H9 (cell line): Measurements from ENCODE around the gene STK25. TPM values are rescaled to one million over a fixed set of nuclear protein-coding genes. Genes with fewer than 3 reads are reported as not detected.

Experiments used
- DNase-seq: peaks from one replicate; pipeline ENCODE4 v3.0.0-alpha.2; 2017
- H2AFZ ChIP-seq: one replicate; pipeline ENCODE4 v1.6.1; 2013; ENCODE audit warnings: mild to moderate bottlenecking, low read length, control low read depth, moderate library complexity
- H2AK5ac ChIP-seq: 2 replicates; pipeline ENCODE4 v1.6.1; 2013; ENCODE audit warnings: low read length, control low read depth, mixed read lengths; ENCODE audit not compliant: insufficient read length
- H2BK120ac ChIP-seq: one replicate; pipeline ENCODE4 v1.6.1; 2013; ENCODE audit warnings: low read depth, mild to moderate bottlenecking, low read length, control low read depth, inconsistent platforms; ENCODE audit not compliant: poor library complexity, severe bottlenecking
- H2BK12ac ChIP-seq: 2 replicates; pipeline ENCODE4 v1.6.1; 2013; ENCODE audit warnings: low read length, control low read depth, mixed read lengths, low read depth; ENCODE audit not compliant: insufficient read length
- H2BK15ac ChIP-seq: 2 replicates; pipeline ENCODE4 v1.6.1; 2013; ENCODE audit warnings: low read depth, low read length, control low read depth
- H2BK20ac ChIP-seq: one replicate; pipeline ENCODE4 v1.6.1; 2013; ENCODE audit warnings: low read depth, mild to moderate bottlenecking, low read length, control low read depth, inconsistent platforms; ENCODE audit not compliant: poor library complexity, severe bottlenecking
- H2BK5ac ChIP-seq: 2 replicates; pipeline ENCODE4 v1.6.1; 2013; ENCODE audit warnings: low read length, control low read depth, mixed read lengths; ENCODE audit not compliant: insufficient read length
- H3K14ac ChIP-seq: 2 replicates; pipeline ENCODE4 v1.6.1; 2013; ENCODE audit warnings: low read length, control low read depth; ENCODE audit not compliant: insufficient read depth
- H3K18ac ChIP-seq: 2 replicates; pipeline ENCODE4 v1.6.1; 2013; ENCODE audit warnings: low read depth, mild to moderate bottlenecking, mixed read lengths, low read length, control low read depth; ENCODE audit not compliant: insufficient read length
- H3K23ac ChIP-seq: 2 replicates; pipeline ENCODE4 v1.6.1; 2013; ENCODE audit warnings: low read length, control low read depth, mixed read lengths, low read depth; ENCODE audit not compliant: insufficient read length
- H3K23me2 ChIP-seq: 2 replicates; pipeline ENCODE4 v1.6.1; 2013; ENCODE audit warnings: low read depth, mild to moderate bottlenecking, mixed read lengths, low read length, control low read depth; ENCODE audit not compliant: insufficient read length, poor library complexity, severe bottlenecking
- H3K27ac ChIP-seq: 2 replicates; pipeline ENCODE4 v1.5.1; 2013; ENCODE audit warnings: low read length, control low read depth, mixed read lengths, low read depth; ENCODE audit not compliant: insufficient read length
- H3K27me3 ChIP-seq: 2 replicates; pipeline ENCODE4 v1.6.1; 2013; ENCODE audit warnings: low read length, control low read depth, inconsistent platforms; ENCODE audit not compliant: insufficient read depth
- H3K4ac ChIP-seq: 2 replicates; pipeline ENCODE4 v1.6.1; 2013; ENCODE audit warnings: low read depth, mild to moderate bottlenecking, control low read depth, inconsistent platforms, low read length, moderate library complexity
- H3K4me1 ChIP-seq: 2 replicates; pipeline ENCODE4 v1.6.1; 2013; ENCODE audit warnings: low read length, control low read depth, inconsistent platforms; ENCODE audit not compliant: insufficient read depth
- H3K4me2 ChIP-seq: 2 replicates; pipeline ENCODE4 v1.6.1; 2013; ENCODE audit warnings: low read length, control low read depth, mixed read lengths; ENCODE audit not compliant: insufficient read length, insufficient read depth
- H3K56ac ChIP-seq: 2 replicates; pipeline ENCODE4 v1.6.1; 2013; ENCODE audit warnings: low read depth, mild to moderate bottlenecking, mixed read lengths, low read length, control low read depth; ENCODE audit not compliant: insufficient read length
- H3K79me1 ChIP-seq: 2 replicates; pipeline ENCODE4 v1.6.1; 2013; ENCODE audit warnings: low read depth, mild to moderate bottlenecking, moderate library complexity, low read length, control low read depth, inconsistent platforms; ENCODE audit not compliant: insufficient read depth, poor library complexity, severe bottlenecking
- H3K79me2 ChIP-seq: 2 replicates; pipeline ENCODE4 v1.6.1; 2013; ENCODE audit warnings: low read length, control low read depth, inconsistent platforms; ENCODE audit not compliant: insufficient read depth
- H3K9ac ChIP-seq: 2 replicates; pipeline ENCODE4 v1.6.1; 2013; ENCODE audit warnings: low read length, control low read depth, mixed read lengths; ENCODE audit not compliant: insufficient read length; ENCODE audit errors: extremely low read depth
- H3K9me3 ChIP-seq: one replicate; pipeline ENCODE4 v1.6.1; 2013; ENCODE audit warnings: low read depth, low read length, inconsistent platforms; ENCODE audit not compliant: control insufficient read depth
- H3T11ph ChIP-seq: one replicate; pipeline ENCODE4 v1.6.1; 2013; ENCODE audit warnings: mild to moderate bottlenecking, low read length, control low read depth, inconsistent platforms
- H4K20me1 ChIP-seq: one replicate; pipeline ENCODE4 v1.6.1; 2013; ENCODE audit not compliant: control insufficient read depth, insufficient read length, insufficient read depth
- H4K5ac ChIP-seq: 2 replicates; pipeline ENCODE4 v1.6.1; 2013; ENCODE audit warnings: low read depth, mild to moderate bottlenecking, mixed read lengths, low read length, control low read depth; ENCODE audit not compliant: insufficient read length
- H4K8ac ChIP-seq: replicated peaks from 2 replicates; pipeline ENCODE4 v1.6.1; 2013; ENCODE audit warnings: low read length, control low read depth, mixed read lengths, low read depth; ENCODE audit not compliant: insufficient read length
- H4K91ac ChIP-seq: 2 replicates; pipeline ENCODE4 v1.6.1; 2013; ENCODE audit warnings: low read depth, mild to moderate bottlenecking, moderate library complexity, mixed read lengths, low read length, control low read depth; ENCODE audit not compliant: insufficient read length
- H3K27ac Mint-ChIP-seq, 3 experiments: 2 replicates in 2 of 3; 3 replicates in 1 of 3; pipeline ENCODE4 v1.8.0; 2020 to 2021; ENCODE audit warnings: mixed read lengths in 3 of 3, mild to moderate bottlenecking in 1 of 3, moderate library complexity in 1 of 3
- H3K27me3 Mint-ChIP-seq: 2 replicates; pipeline ENCODE4 v1.8.0; 2021; ENCODE audit warnings: low read depth, mild to moderate bottlenecking, moderate library complexity, mixed read lengths
- H3K36me3 Mint-ChIP-seq, 3 experiments: 2 replicates in 2 of 3; 3 replicates in 1 of 3; pipeline ENCODE4 v1.8.0; 2020 to 2021; ENCODE audit warnings: low read depth in 3 of 3, mixed read lengths in 3 of 3; ENCODE audit not compliant: insufficient read depth in 1 of 3
- H3K4me1 Mint-ChIP-seq, 2 experiments: 2 replicates each; pipeline ENCODE4 v1.8.0; 2020; ENCODE audit warnings: mixed read lengths in 2 of 2
- H3K4me3 Mint-ChIP-seq, 2 experiments: 2 replicates in 1 of 2; 3 replicates in 1 of 2; pipeline ENCODE4 v1.8.0; 2020 to 2021; ENCODE audit warnings: mild to moderate bottlenecking in 2 of 2, mixed read lengths in 2 of 2, moderate library complexity in 1 of 2
- H3K9me3 Mint-ChIP-seq, 2 experiments: 2 replicates in 1 of 2; 3 replicates in 1 of 2; pipeline ENCODE4 v1.8.0; 2020; ENCODE audit warnings: mild to moderate bottlenecking in 2 of 2, mixed read lengths in 2 of 2, moderate library complexity in 1 of 2
- WGBS: extraction: QIAGEN DNeasy Blood & Tissue Kit; methylation state at CpG from one replicate; pipeline ENCODE4 v1.1.7; 2013; ENCODE audit warnings: missing lambda C conversion rate, low lambda C conversion rate, mixed read lengths; ENCODE audit not compliant: insufficient read length; ENCODE audit errors: extremely low coverage; 5-methylcytosine and 5-hydroxymethylcytosine counted together
- total RNA-seq: library from RNA; stranded (reverse); gene quantifications from 2 replicates; pipeline ENCODE4 v1.2.1, GENCODE V29; 2021
- TF ChIP-seq, protein P1 (sequence below): fragments of 200-600 bp; sonication (generic); conservative IDR thresholded peaks from 3 replicates; pipeline ENCODE4 v1.8.0; 2021; ENCODE audit warnings: antibody characterized with exemption, mild to moderate bottlenecking

The STK25 gene
- total RNA-seq, 1 experiment from 2014 or later, result 189 TPM

GRCh38 chr2:241495172-241496002, 13.0 kb downstream of the STK25 start:
- no peak overlapping the region for H4K8ac ChIP-seq
- H2BK120ac ChIP-seq, result no peak overlapping the region
- no peak overlapping the region for H4K5ac ChIP-seq
- no peak overlapping the region for H3K4ac ChIP-seq
- no peaks in the 10 kb centered on the region for H3K23me2 ChIP-seq
- no peak overlapping the region for H2BK15ac ChIP-seq
- H3K14ac ChIP-seq, result no peak overlapping the region
- Mint-ChIP-seq H3K27ac (no peak overlapping the region; a peak in 1 of 7 replicates), H3K36me3 (peaks cover 26 to 56% (median 54%) of the 10 kb centered on the region in 3 experiments; a peak in 6 of 7 replicates), H3K9me3 (no peaks in the 10 kb centered on the region), H3K4me1 (peaks cover 5 to 8% of the 10 kb centered on the region in 2 experiments; a peak in 3 of 4 replicates), H3K4me3 (no peak overlapping the region), H3K27me3 (peaks cover 2% of the 10 kb centered on the region; the same call in 1 of the 2 replicates)
- no peaks in the 10 kb centered on the region for H3K4me1 ChIP-seq
- H2BK20ac ChIP-seq, result no peak overlapping the region
- H4K91ac ChIP-seq, result no peak overlapping the region
- no peaks in the 10 kb centered on the region for H3K9me3 ChIP-seq
- no CpG with 5 or more reads among the region's 34 CpGs for WGBS
- H2AK5ac ChIP-seq, result no peak overlapping the region
- no peaks in the 10 kb centered on the region for H3K79me2 ChIP-seq
- no peak overlapping the region for H2AFZ ChIP-seq
- no peak overlapping the region for H3K27ac ChIP-seq
- no peaks in the 10 kb centered on the region for H3K79me1 ChIP-seq
- TF ChIP-seq, protein P1, sequence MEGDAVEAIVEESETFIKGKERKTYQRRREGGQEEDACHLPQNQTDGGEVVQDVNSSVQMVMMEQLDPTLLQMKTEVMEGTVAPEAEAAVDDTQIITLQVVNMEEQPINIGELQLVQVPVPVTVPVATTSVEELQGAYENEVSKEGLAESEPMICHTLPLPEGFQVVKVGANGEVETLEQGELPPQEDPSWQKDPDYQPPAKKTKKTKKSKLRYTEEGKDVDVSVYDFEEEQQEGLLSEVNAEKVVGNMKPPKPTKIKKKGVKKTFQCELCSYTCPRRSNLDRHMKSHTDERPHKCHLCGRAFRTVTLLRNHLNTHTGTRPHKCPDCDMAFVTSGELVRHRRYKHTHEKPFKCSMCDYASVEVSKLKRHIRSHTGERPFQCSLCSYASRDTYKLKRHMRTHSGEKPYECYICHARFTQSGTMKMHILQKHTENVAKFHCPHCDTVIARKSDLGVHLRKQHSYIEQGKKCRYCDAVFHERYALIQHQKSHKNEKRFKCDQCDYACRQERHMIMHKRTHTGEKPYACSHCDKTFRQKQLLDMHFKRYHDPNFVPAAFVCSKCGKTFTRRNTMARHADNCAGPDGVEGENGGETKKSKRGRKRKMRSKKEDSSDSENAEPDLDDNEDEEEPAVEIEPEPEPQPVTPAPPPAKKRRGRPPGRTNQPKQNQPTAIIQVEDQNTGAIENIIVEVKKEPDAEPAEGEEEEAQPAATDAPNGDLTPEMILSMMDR, result no peak
- H3K4me2 ChIP-seq, result no peak overlapping the region
- H3K27me3 ChIP-seq, result no peaks in the 10 kb centered on the region
- H2BK12ac ChIP-seq, result no peak overlapping the region
- H3T11ph ChIP-seq, result no peak overlapping the region
- H2BK5ac ChIP-seq, result no peak overlapping the region
- no peak overlapping the region for H3K18ac ChIP-seq
- no peak overlapping the region for H3K56ac ChIP-seq
- H4K20me1 ChIP-seq, result no peaks in the 10 kb centered on the region
- DNase-seq, result no peak
- H3K23ac ChIP-seq, result no peak overlapping the region
- no peak overlapping the region for H3K9ac ChIP-seq
